Small intestine (tissue), 7 donors: Measurements from ENCODE around the gene TSEN54. TPM values are rescaled to one million over a fixed set of nuclear protein-coding genes. Genes with fewer than 3 reads are reported as not detected.

Experiments used
- DNase-seq, 2 donors: peaks; one replicate each; pipeline versions ENCODE4 v3.0.0 to v3.0.0-alpha.2; 2013
- FAIRE-seq: peaks from 2 replicates; lab custom pipeline; 2012; peaks lifted over from hg19 to GRCh38; lab: Jason Lieb, UNC
- H3K27ac ChIP-seq, 3 donors: one replicate each; pipeline ENCODE4 v1.5.1; 2013; ENCODE audit warnings: low read length in 2 of 3, mild to moderate bottlenecking in 2 of 3, control low read depth in 1 of 3, inconsistent platforms in 1 of 3, low read depth in 1 of 3, moderate library complexity in 1 of 3
- H3K27me3 ChIP-seq, 3 donors: one replicate each; pipeline ENCODE4 v1.6.1; 2013; ENCODE audit warnings: low read length in 3 of 3, inconsistent platforms in 1 of 3; ENCODE audit not compliant: control insufficient read depth in 3 of 3, insufficient read depth in 3 of 3
- H3K36me3 ChIP-seq, 3 donors: one replicate each; pipeline ENCODE4 v1.6.1; 2013; ENCODE audit warnings: low read length in 3 of 3, inconsistent platforms in 1 of 3, low read depth in 1 of 3, mild to moderate bottlenecking in 1 of 3, moderate library complexity in 1 of 3; ENCODE audit not compliant: control insufficient read depth in 3 of 3, insufficient read depth in 2 of 3
- H3K4me1 ChIP-seq, 3 donors: one replicate each; pipeline ENCODE4 v1.6.1; 2013; ENCODE audit warnings: low read length in 2 of 3, inconsistent platforms in 1 of 3, low read depth in 1 of 3, mild to moderate bottlenecking in 1 of 3, moderate library complexity in 1 of 3; ENCODE audit not compliant: control insufficient read depth in 3 of 3, insufficient read depth in 2 of 3
- H3K4me3 ChIP-seq, 3 donors: one replicate each; pipeline ENCODE4 v1.5.1; 2013; ENCODE audit warnings: low read length in 3 of 3, control low read depth in 1 of 3, inconsistent platforms in 1 of 3, low read depth in 1 of 3, mild to moderate bottlenecking in 1 of 3, moderate library complexity in 1 of 3
- H3K9me3 ChIP-seq, 2 donors: one replicate each; pipeline ENCODE4 v1.6.1; 2013; ENCODE audit warnings: low read depth in 1 of 2, low read length in 1 of 2; ENCODE audit not compliant: control insufficient read depth in 2 of 2, insufficient read depth in 1 of 2
- WGBS, 3 donors: extraction: QIAGEN DNeasy Blood & Tissue Kit; methylation state at CpG; one replicate each; pipeline ENCODE4 v1.1.7; 2013; 5-methylcytosine and 5-hydroxymethylcytosine counted together
- polyA plus RNA-seq, 4 donors: library from polyadenylated mRNA; stranded (reverse) in 3 of 4; unstranded in 1 of 4; fragments of 200-250 nt in 3 of 4; fragments of 120-200 nt in 1 of 4; gene quantifications; one replicate each; pipeline versions ENCODE4 v1.2.1 to v1.2.3, GENCODE V29; 2013
- donor health status: healthy with polysubstance abuse.
- donor health status: control.
- donor health status: control.
- donor health status: Bipolar disorder and iron deficiency.
- donor health status: healthy.

TSEN54 gene
- polyA plus RNA-seq, 4 donors = 35.5 to 91.1 (median 69.4) TPM

DNA sequence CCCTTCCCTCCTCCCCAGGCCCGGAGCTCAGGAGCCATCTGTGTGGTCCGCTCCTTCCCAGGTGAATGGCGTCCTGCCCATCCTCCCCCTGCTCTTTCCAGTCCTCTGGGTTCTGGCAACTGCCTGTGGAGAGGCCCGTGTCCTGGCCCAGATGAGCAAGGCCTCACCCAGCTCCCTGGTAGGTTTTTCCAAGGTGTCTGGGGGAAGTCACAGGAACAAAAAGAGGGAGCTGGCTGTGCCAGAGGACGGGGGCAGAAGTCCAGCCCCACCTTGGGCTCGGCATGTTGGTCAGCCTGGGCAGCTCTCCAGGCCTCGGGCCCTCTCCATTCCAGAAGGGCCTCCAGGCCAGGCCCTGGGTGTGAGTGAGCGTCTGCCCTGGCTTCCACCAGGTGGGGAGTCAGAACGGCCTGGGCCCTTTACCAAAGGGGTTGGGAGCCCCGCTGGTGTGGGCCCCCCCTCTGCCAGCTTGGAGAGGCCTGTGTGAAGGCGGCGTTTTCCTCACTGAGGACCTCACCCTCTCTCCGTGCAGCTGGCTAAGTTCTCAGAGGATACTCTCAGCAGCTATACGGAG is 26.1 kb upstream of the TSEN54 start:
- Histone ChIP-seq H3K27me3 (no peaks in the 10 kb centered on the region), H3K4me3 (no peak overlapping the region), H3K4me1 (peaks cover 0 to 5% (median 3%) of the 10 kb centered on the region in 3 donors), H3K36me3 (peaks cover 0 to 99% (median 13%) of the 10 kb centered on the region in 3 donors), H3K9me3 (no peaks in the 10 kb centered on the region), H3K27ac (peak overlapping the region in 2 of 3 donors; percentile 57 to 94)
- DNase-seq = peak in 1 of 2 donors; percentile 91
- 21 to 68% (median 34%) methylated on average over 14 of the region's 14 CpGs for WGBS, 3 donors
- no peak for FAIRE-seq

DNA sequence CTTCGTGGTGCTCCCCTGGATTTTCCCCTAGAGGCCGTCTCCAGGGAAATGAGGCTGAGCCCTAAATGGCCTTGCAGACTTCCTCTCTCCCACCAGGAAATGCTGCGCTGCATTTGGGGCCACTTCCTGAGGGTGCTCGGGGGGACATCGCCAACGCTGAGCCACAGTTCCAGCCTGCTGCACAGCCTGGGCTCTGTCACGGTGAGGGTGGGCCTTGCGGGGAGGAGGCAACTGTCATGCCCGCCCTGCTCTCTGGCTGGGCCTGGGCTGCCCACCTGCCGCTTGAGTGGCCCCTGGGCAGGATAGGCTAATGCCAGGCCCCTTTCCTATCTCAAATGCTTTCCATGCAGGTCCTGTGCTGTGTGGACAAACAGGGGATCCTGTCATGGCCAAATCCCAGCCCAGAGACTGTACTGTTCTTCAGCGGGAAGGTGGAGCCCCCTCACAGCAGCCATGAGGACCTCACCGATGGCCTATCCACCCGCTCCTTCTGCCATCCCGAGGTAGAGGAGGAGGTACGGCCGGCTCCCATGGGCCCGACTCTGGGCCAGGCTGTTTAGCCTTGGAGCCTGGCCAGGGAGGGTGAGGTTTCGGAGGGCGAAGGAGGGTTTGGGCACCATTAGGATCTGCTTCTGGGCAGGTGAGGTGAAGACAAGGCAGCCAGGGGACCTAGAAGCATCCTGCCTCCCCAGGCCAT is 25.2 kb upstream of the TSEN54 start:
- no peaks in the 10 kb centered on the region for H3K27me3 ChIP-seq
- H3K4me3 ChIP-seq = no peak overlapping the region
- H3K4me1 ChIP-seq = peaks cover 0 to 5% (median 3%) of the 10 kb centered on the region in 3 donors
- peaks cover 0 to 99% (median 15%) of the 10 kb centered on the region in 3 donors for H3K36me3 ChIP-seq
- FAIRE-seq (no peak), DNase-seq (no peak)
- H3K9me3 ChIP-seq = no peaks in the 10 kb centered on the region
- 84 to 87% (median 87%) methylated on average over 19 of the region's 19 CpGs for WGBS, 3 donors
- H3K27ac ChIP-seq = no peak overlapping the region

DNA sequence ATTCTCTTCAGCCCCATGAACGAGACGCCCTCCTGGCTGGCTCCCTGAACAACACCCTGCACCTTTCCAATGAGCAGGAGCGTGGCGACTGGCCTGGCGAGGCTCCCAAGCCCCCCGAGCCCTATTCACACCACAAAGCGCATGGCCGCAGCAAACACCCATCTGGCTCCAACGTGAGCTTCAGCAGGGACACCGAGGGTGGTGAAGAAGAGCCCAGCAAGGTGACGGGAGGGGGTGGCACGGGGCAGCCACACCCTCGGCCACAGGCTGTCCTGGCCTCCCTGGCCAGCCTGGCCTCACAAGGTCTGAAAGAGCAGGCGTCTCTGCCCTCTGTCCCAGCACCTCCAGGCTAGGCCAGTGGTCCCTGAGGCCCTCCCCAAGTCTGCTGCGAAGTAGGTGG is 24.6 kb upstream of the TSEN54 start:
- no peaks in the 10 kb centered on the region for H3K27me3 ChIP-seq
- whole genome bisulfite sequencing, 3 donors = 89 to 92% (median 90%) methylated on average over 15 of the region's 15 CpGs
- no peak overlapping the region for H3K27ac ChIP-seq
- H3K36me3 ChIP-seq = peaks cover 0 to 99% (median 12%) of the 10 kb centered on the region in 3 donors
- H3K9me3 ChIP-seq = no peaks in the 10 kb centered on the region
- no peak for FAIRE-seq
- H3K4me3 ChIP-seq = no peak overlapping the region
- no peak for DNase-seq
- H3K4me1 ChIP-seq = peaks cover 0 to 5% (median 3%) of the 10 kb centered on the region in 3 donors

GRCh38 chr17:75492555-75493168 is 23.7 kb upstream of the TSEN54 start:
- FAIRE-seq (no peak), DNase-seq (no peak)
- 89 to 93% (median 91%) methylated on average over 23 of the region's 23 CpGs for WGBS, 3 donors
- Histone ChIP-seq H3K4me1 (peaks cover 0 to 3% (median under 1%) of the 10 kb centered on the region in 3 donors), H3K27me3 (no peaks in the 10 kb centered on the region), H3K36me3 (peaks cover 0 to 97% (median 12%) of the 10 kb centered on the region in 3 donors), H3K9me3 (no peaks in the 10 kb centered on the region), H3K27ac (no peak overlapping the region), H3K4me3 (no peak overlapping the region)

GRCh38 chr17:75493476-75494129 is 22.7 kb upstream of the TSEN54 start:
- FAIRE-seq (no peak), DNase-seq (no peak)
- Histone ChIP-seq H3K27ac (no peak overlapping the region), H3K36me3 (peaks cover 3 to 97% (median 12%) of the 10 kb centered on the region in 3 donors), H3K27me3 (no peaks in the 10 kb centered on the region), H3K9me3 (no peaks in the 10 kb centered on the region), H3K4me3 (no peak overlapping the region), H3K4me1 (peaks cover 0 to 3% (median 0%) of the 10 kb centered on the region in 3 donors)
- WGBS, 3 donors = 95 to 96% (median 96%) methylated on average over 23 of the region's 23 CpGs

DNA sequence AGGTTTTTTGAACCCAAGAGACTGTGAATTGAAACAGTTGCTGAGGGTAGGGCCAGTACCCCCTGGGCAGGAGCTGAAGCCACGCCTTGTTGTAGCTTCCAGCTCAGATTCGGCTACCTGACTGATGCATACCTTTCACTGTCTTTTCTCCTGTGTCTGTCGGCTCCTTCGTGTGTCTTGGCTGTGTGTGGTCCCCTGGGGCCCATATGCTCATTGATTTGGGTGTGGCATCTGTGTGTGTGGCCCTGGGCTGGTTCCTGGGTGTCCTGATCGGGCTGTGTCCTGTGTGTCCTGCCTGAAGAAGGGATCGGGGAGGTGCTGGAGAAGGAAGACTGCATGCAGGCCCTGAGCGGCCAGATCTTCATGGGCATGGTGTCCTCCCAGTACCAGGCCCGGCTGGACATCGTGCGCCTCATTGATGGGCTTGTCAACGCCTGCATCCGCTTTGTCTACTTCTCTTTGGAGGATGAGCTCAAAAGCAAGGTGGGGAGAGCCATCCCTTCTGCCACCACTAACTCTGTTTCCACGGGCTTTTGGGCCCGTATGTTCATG is 21.9 kb upstream of the TSEN54 start:
- no peak overlapping the region for H3K27ac ChIP-seq
- WGBS, 3 donors = 88 to 91% (median 89%) methylated on average over 14 of the region's 14 CpGs
- peaks cover 6 to 97% (median 12%) of the 10 kb centered on the region in 3 donors for H3K36me3 ChIP-seq
- peaks cover 0 to 3% (median 0%) of the 10 kb centered on the region in 3 donors for H3K4me1 ChIP-seq
- no peak overlapping the region for H3K4me3 ChIP-seq
- no peaks in the 10 kb centered on the region for H3K27me3 ChIP-seq
- H3K9me3 ChIP-seq = no peaks in the 10 kb centered on the region
- no peak for FAIRE-seq
- DNase-seq = no peak

GRCh38 chr17:75496005-75496404 is 20.3 kb upstream of the TSEN54 start:
- Histone ChIP-seq H3K9me3 (no peaks in the 10 kb centered on the region), H3K27ac (no peak overlapping the region), H3K27me3 (no peaks in the 10 kb centered on the region), H3K4me1 (no peaks in the 10 kb centered on the region), H3K4me3 (no peak overlapping the region), H3K36me3 (peaks cover 6 to 98% (median 14%) of the 10 kb centered on the region in 3 donors)
- DNase-seq = no peak
- 92 to 94% (median 93%) methylated on average over 11 of the region's 11 CpGs for WGBS, 3 donors
- FAIRE-seq = no peak
